ENCODE measurements around the gene CNIH1. TPM values are rescaled to one million over a fixed set of nuclear protein-coding genes. Genes with fewer than 3 reads are reported as not detected.
"Not testable (repeated sequence)": the region's sequence is repeated elsewhere in the genome, so short reads cannot be mapped to it uniquely, and the experiment has no call there.

CNIH1 gene
- total and polyA plus RNA-seq, 2 of the 13 experiments (the other 11 are each of a cell fraction or from before 2014, with no cell fraction given): 166 to 421 TPM

- H3K27ac ChIP-seq (ENCODE audit: extremely low read length, insufficient read depth, low read length): no peak overlapping the region
- H3K79me2 ChIP-seq (ENCODE audit: insufficient read depth, low read length): peaks cover 17% of the 10 kb centered on the region
- CTCF ChIA-PET (ENCODE audit: low intra/inter-chr PET ratio, low total read pairs): no interaction called here
- no TSS peak for BruUV-seq (replicated peaks)
- intact Hi-C loops (cut with micrococcal nuclease; ENCODE audit: unreplicated experiment) (loop anchor here (5.0 kb wide), 1 partner anchor 43 kb away; the partner anchor contains the start of gene GMFB), in situ Hi-C loops (cut with HindIII; ENCODE audit: extremely low pct_ligation_motif_present, low pct_unique_long_range_greater_than_20kb) (no loop called here)
- POLR2A ChIA-PET: no interaction called here
- WGBS (ENCODE audit: low lambda C conversion rate): 98% methylated on average over 18 of the region's 18 CpGs
- H3K4me3 ChIP-seq (replicated peaks in 1 of 3; ENCODE audit: insufficient read depth in 1 of 3, low read depth in 2 of 3, low read length in 3 of 3): no peak overlapping the region
- TF ChIP-seq PHF8 (CRISPR knock-in tag; IDR thresholded peaks at IDR 0.05) (no peak), U2AF2 (IDR thresholded peaks at IDR 0.05; ENCODE audit: low read depth, low read length) (no peak), ZNF768 (CRISPR knock-in tag; IDR thresholded peaks at IDR 0.05) (no peak), POLR2G (IDR thresholded peaks at IDR 0.05; ENCODE audit: low read depth, low read length) (no peak), ELF4 (CRISPR knock-in tag; IDR thresholded peaks at IDR 0.05; ENCODE audit: borderline replicate concordance) (no peak), CERS6 (CRISPR knock-in tag; IDR thresholded peaks at IDR 0.05) (no peak), HNF4G (IDR thresholded peaks at IDR 0.05; ENCODE audit: borderline replicate concordance, low read depth, low read length) (no peak), HNF4G (CRISPR knock-in tag; IDR thresholded peaks at IDR 0.05; ENCODE audit: borderline replicate concordance, low read depth) (no peak), ZNF446 (CRISPR knock-in tag; IDR thresholded peaks at IDR 0.05) (no peak)
- DNase-seq (ENCODE audit: low spot score) (no peak), ATAC-seq (no peak), FAIRE-seq (no peak)
- no peaks in the 10 kb centered on the region for H3K36me3 ChIP-seq (replicated peaks in 1 of 2; ENCODE audit: control insufficient read depth in 1 of 2, insufficient read depth in 2 of 2, low read length in 2 of 2)
- H3K9ac ChIP-seq (ENCODE audit: insufficient read depth, low read depth, low read length): no peak overlapping the region
- H3K9me3 ChIP-seq (ENCODE audit: low read length): no peaks in the 10 kb centered on the region
- no peaks in the 10 kb centered on the region; a peak in 1 of 5 replicates for H3K27me3 ChIP-seq (ENCODE audit: control insufficient read depth in 1 of 2, insufficient read depth in 2 of 2, low read length in 2 of 2)
- peaks cover 46% of the 10 kb centered on the region for H3K4me1 ChIP-seq (ENCODE audit: insufficient read depth, low read length)
- no peak overlapping the region for H3K4me2 ChIP-seq (ENCODE audit: low read depth, low read length)
- 0 out of 2 replicates have a peak, but pooled peaks cover under 1% of the 10 kb centered on the region for H4K20me1 ChIP-seq (ENCODE audit: insufficient read depth, low read length)
- no peak overlapping the region for H2AFZ ChIP-seq (ENCODE audit: low read length)
These were observed 2.8 kb upstream of the CNIH1 start for GRCh38 chr14:54443981-54444380.

GRCh38 chr14:54442961-54443360 is 1.8 kb upstream of the CNIH1 start:
- H3K27me3 ChIP-seq (ENCODE audit: control insufficient read depth in 1 of 2, insufficient read depth in 2 of 2, low read length in 2 of 2); DNase-seq (ENCODE audit: low spot score); H3K4me3 ChIP-seq (replicated peaks in 1 of 3; ENCODE audit: insufficient read depth in 1 of 3, low read depth in 2 of 3, low read length in 3 of 3); H3K4me2 ChIP-seq (ENCODE audit: low read depth, low read length); in situ Hi-C loops (cut with HindIII; ENCODE audit: extremely low pct_ligation_motif_present, low pct_unique_long_range_greater_than_20kb); BruUV-seq (replicated peaks); H3K9ac ChIP-seq (ENCODE audit: insufficient read depth, low read depth, low read length); H3K36me3 ChIP-seq (replicated peaks in 1 of 2; ENCODE audit: control insufficient read depth in 1 of 2, insufficient read depth in 2 of 2, low read length in 2 of 2); POLR2A ChIA-PET; H4K20me1 ChIP-seq (ENCODE audit: insufficient read depth, low read length); H3K9me3 ChIP-seq (ENCODE audit: low read length); H2AFZ ChIP-seq (ENCODE audit: low read length); H3K27ac ChIP-seq (ENCODE audit: extremely low read length, insufficient read depth, low read length); ATAC-seq; CTCF ChIA-PET (ENCODE audit: low intra/inter-chr PET ratio, low total read pairs); FAIRE-seq: not testable (repeated sequence)
- intact Hi-C loops (cut with micrococcal nuclease; ENCODE audit: unreplicated experiment): loop anchor here (5.0 kb wide), 1 partner anchor 44 kb away; the partner anchor contains the start of gene GMFB
- H3K4me1 ChIP-seq (ENCODE audit: insufficient read depth, low read length): peaks cover 55% of the 10 kb centered on the region
- peaks cover 28% of the 10 kb centered on the region for H3K79me2 ChIP-seq (ENCODE audit: insufficient read depth, low read length)
- WGBS (ENCODE audit: low lambda C conversion rate): 100% methylated on average over 11 of the region's 23 CpGs

Measured in HepG2 (cell line).